Adrenal gland (tissue), 5 donors: Measurements from ENCODE around the gene XIRP2.

Source experiments
- POLR2A ChIP-seq, 2 donors: fragments of 450-650 bp; IDR thresholded peaks; one replicate each; pipeline ENCODE4 v1.6.1; 2017; ENCODE audit warnings: antibody characterized with exemption in 2 of 2, mild to moderate bottlenecking in 2 of 2, moderate library complexity in 1 of 2
- TF ChIP-seq, protein P1 (sequence below), 6 experiments: fragments of 450-650 bp in 4 of 6; fragments of 200-600 bp in 2 of 6; sonication (generic) in 1 of 6; IDR thresholded peaks; 1 replicate in 5 of 6; 2 replicates in 1 of 6; pipeline versions ENCODE4 v1.5.1 to v1.8.0; 2016 to 2021; ENCODE audit warnings: antibody characterized with exemption in 6 of 6, mild to moderate bottlenecking in 2 of 6, moderate library complexity in 1 of 6
- donor health status: DM: no; HTN: no; CAD: no.

DNA sequence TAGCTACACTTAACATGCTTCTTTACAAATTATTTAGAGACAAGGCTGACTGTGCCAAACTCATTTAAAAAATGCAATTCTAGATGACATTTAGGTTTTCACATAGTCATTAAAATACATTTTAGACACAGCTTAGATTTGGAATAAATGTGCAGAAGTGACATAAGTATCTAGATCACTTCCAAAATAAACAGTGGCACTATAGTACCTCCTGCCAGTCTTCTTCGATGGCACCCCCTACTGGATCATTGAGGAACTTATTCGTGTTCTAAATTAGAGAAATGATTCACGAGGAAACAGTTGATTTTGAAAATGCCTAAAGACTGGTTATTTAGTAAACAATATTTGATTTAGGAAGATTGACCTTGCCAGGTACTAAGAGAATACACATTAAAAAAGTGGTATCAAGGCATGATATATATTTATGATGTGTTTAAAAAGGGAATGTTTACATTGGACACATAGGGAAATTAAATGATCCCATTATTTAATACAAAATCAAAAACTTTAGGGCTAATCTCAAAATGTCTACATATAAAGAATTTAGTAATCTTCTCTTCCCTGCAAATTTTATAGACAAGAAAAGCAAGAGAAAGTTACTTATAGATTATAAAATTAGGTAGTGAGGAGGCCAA is 323.9 kb downstream of the XIRP2 start:
- no peak for TF ChIP-seq POLR2A (IDR thresholded peaks at IDR 0.05)
- TF ChIP-seq, protein P1, sequence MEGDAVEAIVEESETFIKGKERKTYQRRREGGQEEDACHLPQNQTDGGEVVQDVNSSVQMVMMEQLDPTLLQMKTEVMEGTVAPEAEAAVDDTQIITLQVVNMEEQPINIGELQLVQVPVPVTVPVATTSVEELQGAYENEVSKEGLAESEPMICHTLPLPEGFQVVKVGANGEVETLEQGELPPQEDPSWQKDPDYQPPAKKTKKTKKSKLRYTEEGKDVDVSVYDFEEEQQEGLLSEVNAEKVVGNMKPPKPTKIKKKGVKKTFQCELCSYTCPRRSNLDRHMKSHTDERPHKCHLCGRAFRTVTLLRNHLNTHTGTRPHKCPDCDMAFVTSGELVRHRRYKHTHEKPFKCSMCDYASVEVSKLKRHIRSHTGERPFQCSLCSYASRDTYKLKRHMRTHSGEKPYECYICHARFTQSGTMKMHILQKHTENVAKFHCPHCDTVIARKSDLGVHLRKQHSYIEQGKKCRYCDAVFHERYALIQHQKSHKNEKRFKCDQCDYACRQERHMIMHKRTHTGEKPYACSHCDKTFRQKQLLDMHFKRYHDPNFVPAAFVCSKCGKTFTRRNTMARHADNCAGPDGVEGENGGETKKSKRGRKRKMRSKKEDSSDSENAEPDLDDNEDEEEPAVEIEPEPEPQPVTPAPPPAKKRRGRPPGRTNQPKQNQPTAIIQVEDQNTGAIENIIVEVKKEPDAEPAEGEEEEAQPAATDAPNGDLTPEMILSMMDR (IDR thresholded peaks at IDR 0.05): peak; percentile 43 to 75 (median 58)
